CD14-positive monocyte (primary cell): ENCODE measurements around the gene GABBR2. TPM values are rescaled to one million over a fixed set of nuclear protein-coding genes. Genes with fewer than 3 reads are reported as not detected.

Experiments used
- DNase-seq, 3 donors: peaks; one replicate each; pipeline ENCODE4 v3.0.0-alpha.2; 2011 to 2022
- H2AFZ ChIP-seq: 2 replicates; pipeline ENCODE4 v1.6.0; 2012; ENCODE audit warnings: mild to moderate bottlenecking, low read depth, low read length, inconsistent platforms; ENCODE audit not compliant: insufficient read depth, poor library complexity, severe bottlenecking
- H3K27ac ChIP-seq, 2 donors: 1 replicate in 1 of 2; 2 replicates in 1 of 2; pipeline ENCODE4 v1.5.1; 2012 to 2013; ENCODE audit warnings: low read length in 2 of 2, control low read depth in 1 of 2, inconsistent platforms in 1 of 2, low read depth in 1 of 2, mild to moderate bottlenecking in 1 of 2
- H3K27me3 ChIP-seq, 2 donors: one replicate each; pipeline versions ENCODE4 v1.6.0 to v1.6.1; 2011 to 2013; ENCODE audit warnings: low read length in 2 of 2; ENCODE audit not compliant: control insufficient read depth in 2 of 2, insufficient read depth in 2 of 2
- H3K36me3 ChIP-seq, 2 donors: replicated peaks in 1 of 2; 1 replicate in 1 of 2; 2 replicates in 1 of 2; pipeline versions ENCODE4 v1.5.1 to v1.6.1; 2012 to 2013; ENCODE audit warnings: low read length in 2 of 2, control low read depth in 1 of 2, inconsistent platforms in 1 of 2, mild to moderate bottlenecking in 1 of 2; ENCODE audit not compliant: insufficient read depth in 2 of 2, control insufficient read depth in 1 of 2
- H3K4me1 ChIP-seq, 2 donors: 1 replicate in 1 of 2; 2 replicates in 1 of 2; pipeline versions ENCODE4 v1.5.1 to v1.6.1; 2012 to 2013; ENCODE audit warnings: low read length in 2 of 2, control low read depth in 1 of 2, inconsistent platforms in 1 of 2, mild to moderate bottlenecking in 1 of 2, moderate library complexity in 1 of 2; ENCODE audit not compliant: insufficient read depth in 2 of 2, control insufficient read depth in 1 of 2
- H3K4me2 ChIP-seq: replicated peaks from 2 replicates; pipeline ENCODE3; 2012; ENCODE audit warnings: low read length, moderate library complexity, mild to moderate bottlenecking; ENCODE audit not compliant: poor library complexity, severe bottlenecking; ENCODE audit errors: extremely low read depth
- H3K4me3 ChIP-seq, 3 experiments: fragments of 200-600 bp in 1 of 3; sonication (generic) in 1 of 3; replicated peaks in 1 of 3; 1 replicate in 2 of 3; 2 replicates in 1 of 3; pipeline ENCODE4 v1.5.1; 2011 to 2013; ENCODE audit warnings: low read length in 3 of 3, mild to moderate bottlenecking in 3 of 3, control low read depth in 2 of 3, low read depth in 2 of 3, inconsistent platforms in 1 of 3, moderate library complexity in 1 of 3
- H3K79me2 ChIP-seq: 2 replicates; pipeline ENCODE4 v1.6.0; 2012; ENCODE audit warnings: mild to moderate bottlenecking, control low read depth, inconsistent platforms, low read length, moderate library complexity; ENCODE audit not compliant: insufficient read depth
- H3K9ac ChIP-seq: 2 replicates; pipeline ENCODE4 v1.6.0; 2017; ENCODE audit warnings: low read length, mild to moderate bottlenecking; ENCODE audit not compliant: insufficient read depth, poor library complexity, severe bottlenecking
- H3K9me3 ChIP-seq, 2 donors: replicated peaks in 1 of 2; 1 replicate in 1 of 2; 2 replicates in 1 of 2; pipeline versions ENCODE4 v1.5.1 to v1.6.1; 2012 to 2013; ENCODE audit warnings: low read length in 2 of 2, control low read depth in 1 of 2; ENCODE audit not compliant: control insufficient read depth in 1 of 2, insufficient read depth in 1 of 2
- H4K20me1 ChIP-seq: 2 replicates; pipeline ENCODE4 v1.6.0; 2012; ENCODE audit warnings: mild to moderate bottlenecking, low read length, control low read depth, moderate library complexity; ENCODE audit not compliant: insufficient read depth
- H3K27ac Mint-ChIP-seq, 7 donors: one replicate each; pipeline ENCODE4 v1.8.0; 2020; ENCODE audit warnings: mild to moderate bottlenecking in 7 of 7, mixed read lengths in 7 of 7, moderate library complexity in 6 of 7, inconsistent platforms in 2 of 7
- H3K27me3 Mint-ChIP-seq, 3 donors: one replicate each; pipeline ENCODE4 v1.8.0; 2021 to 2022; ENCODE audit warnings: low read depth in 3 of 3, mild to moderate bottlenecking in 3 of 3, mixed read lengths in 3 of 3, moderate library complexity in 3 of 3, inconsistent platforms in 1 of 3
- H3K36me3 Mint-ChIP-seq, 2 donors: one replicate each; pipeline ENCODE4 v1.8.0; 2020; ENCODE audit warnings: mixed read lengths in 2 of 2, inconsistent platforms in 1 of 2, mild to moderate bottlenecking in 1 of 2
- H3K4me1 Mint-ChIP-seq: one replicate; pipeline ENCODE4 v1.8.0; 2020; ENCODE audit warnings: mild to moderate bottlenecking, mixed read lengths
- H3K4me3 Mint-ChIP-seq, 2 donors: one replicate each; pipeline ENCODE4 v1.8.0; 2020; ENCODE audit warnings: mild to moderate bottlenecking in 2 of 2, mixed read lengths in 2 of 2, moderate library complexity in 1 of 2
- H3K9me3 Mint-ChIP-seq, 7 donors: one replicate each; pipeline ENCODE4 v1.8.0; 2020 to 2022; ENCODE audit warnings: mixed read lengths in 7 of 7, mild to moderate bottlenecking in 6 of 7, moderate library complexity in 6 of 7, inconsistent platforms in 2 of 7
- WGBS: methylation state at CpG from one replicate; pipeline ENCODE4 v1.1.5; 2013; ENCODE audit warnings: missing lambda C conversion rate; ENCODE audit not compliant: insufficient coverage; 5-methylcytosine and 5-hydroxymethylcytosine counted together
- intact Hi-C, 2 donors: fragments of 100-400 bp; cut with micrococcal nuclease; formaldehyde crosslinking; loops; one replicate each; pipeline versions ENCODE4 v1.15.0 to v1.15.1; 2023
- polyA plus RNA-seq, 3 donors: library from polyadenylated mRNA; depleted of rRNA in 1 of 3; unstranded in 2 of 3; stranded (reverse) in 1 of 3; fragments of 300-500 nt in 2 of 3; fragments of >200 nt in 1 of 3; fragmentation: Illumina TruSeq in 2 of 3; gene quantifications; 1 replicate in 2 of 3; 2 replicates in 1 of 3; pipeline ENCODE4 v1.2.3, GENCODE V29; 2012 to 2021
- TF ChIP-seq, protein P1 (sequence below): fragments of 200-600 bp; IDR thresholded peaks from one replicate; pipeline ENCODE4 v1.8.0; 2022; ENCODE audit warnings: antibody characterized with exemption, mild to moderate bottlenecking

Gene GABBR2
- polyA plus RNA-seq, 3 donors: not detected

DNA sequence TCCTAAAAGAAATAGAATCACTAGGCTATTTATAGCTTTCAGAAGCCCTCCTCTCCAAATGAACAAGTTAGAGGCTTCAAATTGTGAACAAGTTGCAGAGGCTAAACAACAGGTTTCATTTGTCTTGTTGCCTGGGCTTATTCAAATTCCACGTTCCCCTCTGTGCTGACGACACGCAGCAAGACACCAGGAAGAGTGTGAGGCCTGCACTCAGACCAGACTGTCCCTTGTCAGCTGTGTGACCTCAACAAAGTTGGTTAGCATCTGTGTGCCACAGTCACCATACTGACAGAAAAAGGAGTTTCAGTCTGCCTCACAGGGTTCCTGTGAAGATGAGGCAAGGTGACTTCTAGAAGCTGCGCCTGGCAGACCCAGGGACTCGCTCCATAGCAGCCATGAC lies 22.1 kb upstream of the GABBR2 start:
- no peak overlapping the region for H3K4me3 Mint-ChIP-seq
- H3K4me1 Mint-ChIP-seq: peaks cover 21% of the 10 kb centered on the region
- 95% methylated on average over 3 of the region's 5 CpGs for WGBS
- H3K36me3 Mint-ChIP-seq: no peaks in the 10 kb centered on the region
- DNase-seq: no peak
- H3K4me1 ChIP-seq: peaks cover 11 to 15% of the 10 kb centered on the region in 2 donors
- no peaks in the 10 kb centered on the region for H3K79me2 ChIP-seq
- H3K9ac ChIP-seq: no peak overlapping the region
- H3K9me3 Mint-ChIP-seq: no peaks in the 10 kb centered on the region
- H3K4me2 ChIP-seq: no peak overlapping the region
- H3K27me3 ChIP-seq: no peaks in the 10 kb centered on the region
- TF ChIP-seq, protein P1, sequence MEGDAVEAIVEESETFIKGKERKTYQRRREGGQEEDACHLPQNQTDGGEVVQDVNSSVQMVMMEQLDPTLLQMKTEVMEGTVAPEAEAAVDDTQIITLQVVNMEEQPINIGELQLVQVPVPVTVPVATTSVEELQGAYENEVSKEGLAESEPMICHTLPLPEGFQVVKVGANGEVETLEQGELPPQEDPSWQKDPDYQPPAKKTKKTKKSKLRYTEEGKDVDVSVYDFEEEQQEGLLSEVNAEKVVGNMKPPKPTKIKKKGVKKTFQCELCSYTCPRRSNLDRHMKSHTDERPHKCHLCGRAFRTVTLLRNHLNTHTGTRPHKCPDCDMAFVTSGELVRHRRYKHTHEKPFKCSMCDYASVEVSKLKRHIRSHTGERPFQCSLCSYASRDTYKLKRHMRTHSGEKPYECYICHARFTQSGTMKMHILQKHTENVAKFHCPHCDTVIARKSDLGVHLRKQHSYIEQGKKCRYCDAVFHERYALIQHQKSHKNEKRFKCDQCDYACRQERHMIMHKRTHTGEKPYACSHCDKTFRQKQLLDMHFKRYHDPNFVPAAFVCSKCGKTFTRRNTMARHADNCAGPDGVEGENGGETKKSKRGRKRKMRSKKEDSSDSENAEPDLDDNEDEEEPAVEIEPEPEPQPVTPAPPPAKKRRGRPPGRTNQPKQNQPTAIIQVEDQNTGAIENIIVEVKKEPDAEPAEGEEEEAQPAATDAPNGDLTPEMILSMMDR: no peak
- no peak overlapping the region for H3K27ac Mint-ChIP-seq
- H3K4me3 ChIP-seq: no peak overlapping the region
- no peaks in the 10 kb centered on the region for H3K9me3 ChIP-seq
- no peaks in the 10 kb centered on the region for H3K36me3 ChIP-seq
- no peak overlapping the region for H3K27ac ChIP-seq
- peaks cover 1 to 8% (median 1%) of the 10 kb centered on the region in 3 donors for H3K27me3 Mint-ChIP-seq
- no peak overlapping the region for H2AFZ ChIP-seq
- intact Hi-C loops: no loop called here
- no peaks in the 10 kb centered on the region for H4K20me1 ChIP-seq

DNA sequence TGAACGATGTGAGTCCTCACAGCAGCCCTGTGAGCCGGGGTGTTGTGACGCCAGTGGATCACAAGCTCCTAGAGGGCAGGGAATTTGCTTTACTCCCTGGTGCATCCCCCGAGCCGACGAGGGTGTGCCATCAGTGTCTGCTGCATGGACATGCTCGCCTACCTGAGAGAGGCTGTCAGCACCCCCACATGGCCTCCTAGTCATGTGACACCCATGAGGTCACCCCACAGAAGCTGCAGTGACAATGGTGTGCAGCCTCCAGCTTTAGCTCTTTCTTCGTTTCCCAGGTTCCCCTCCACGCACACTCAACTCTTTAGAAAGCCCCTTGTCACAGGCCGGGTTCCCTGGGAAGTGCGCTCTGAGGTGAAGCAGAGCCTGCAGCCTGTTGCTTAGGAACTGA lies 19.8 kb upstream of the GABBR2 start:
- no peak for DNase-seq
- H3K4me1 ChIP-seq: peaks cover 11 to 15% of the 10 kb centered on the region in 2 donors
- Mint-ChIP-seq H3K9me3 (peaks cover 0 to 2% (median 0%) of the 10 kb centered on the region in 7 donors), H3K27me3 (peaks cover 1 to 11% (median 3%) of the 10 kb centered on the region in 3 donors), H3K27ac (no peak overlapping the region), H3K4me1 (peaks cover 21% of the 10 kb centered on the region), H3K4me3 (no peak overlapping the region), H3K36me3 (no peaks in the 10 kb centered on the region)
- TF ChIP-seq, protein P1: no peak
- no peaks in the 10 kb centered on the region for H3K36me3 ChIP-seq
- no peaks in the 10 kb centered on the region for H3K9me3 ChIP-seq
- intact Hi-C loops: no loop called here
- H3K27ac ChIP-seq: no peak overlapping the region
- H3K9ac ChIP-seq: no peak overlapping the region
- H3K4me2 ChIP-seq: no peak overlapping the region
- H3K79me2 ChIP-seq: no peaks in the 10 kb centered on the region
- no peak overlapping the region for H2AFZ ChIP-seq
- no peaks in the 10 kb centered on the region for H4K20me1 ChIP-seq
- no peak overlapping the region for H3K4me3 ChIP-seq
- no peaks in the 10 kb centered on the region for H3K27me3 ChIP-seq
- WGBS: 87% methylated on average over 8 of the region's 11 CpGs
